ENCODE data around the gene ZFP91. TPM values are rescaled to one million over a fixed set of nuclear protein-coding genes. Genes with fewer than 3 reads are reported as not detected.

Gene ZFP91
- total RNA-seq, 1 experiment from 2014 or later = 58.6 TPM

GRCh38 chr11:58560842-58561241, 18.0 kb upstream of the ZFP91 start:
- Histone ChIP-seq H3K4me1 (ENCODE audit: control insufficient read depth in 1 of 2, insufficient read depth in 2 of 2, low read length in 2 of 2) (no peaks in the 10 kb centered on the region), H3K4me3 (replicated peaks in 1 of 2; ENCODE audit: low read depth in 1 of 2, low read length in 2 of 2) (no peak overlapping the region), H4K20me1 (ENCODE audit: insufficient read depth) (no peaks in the 10 kb centered on the region), H3K27me3 (ENCODE audit: insufficient read depth, low read length) (no peaks in the 10 kb centered on the region), H3K9me2 (ENCODE audit: insufficient read depth) (no peaks in the 10 kb centered on the region), H3K27ac (ENCODE audit: low read depth, low read length) (no peak overlapping the region), H3K9me3 (ENCODE audit: control insufficient read depth in 1 of 2, insufficient read depth in 1 of 2, low read depth in 1 of 2, low read length in 2 of 2) (no peaks in the 10 kb centered on the region), H3K79me2 (ENCODE audit: insufficient read depth, low read length) (no peaks in the 10 kb centered on the region), H3K4me2 (ENCODE audit: low read length) (no peak overlapping the region), H2AFZ (ENCODE audit: low read depth, low read length, poor library complexity, severe bottlenecking) (no peak overlapping the region), H3K9ac (ENCODE audit: low read length) (no peak overlapping the region), H3K36me3 (ENCODE audit: control insufficient read depth in 1 of 2, insufficient read depth in 2 of 2, low read length in 2 of 2) (no peaks in the 10 kb centered on the region)
- BruUV-seq (replicated peaks) = no TSS peak
- RAD21 ChIA-PET (ENCODE audit: low non-redundant PET in 1 of 2, low total read pairs in 2 of 2, uncharacterized antibody in 2 of 2, unreplicated experiment in 2 of 2) = no interaction called here
- ATAC-seq = no peak
- TF ChIP-seq RAD21 (IDR thresholded peaks at IDR 0.05; ENCODE audit: low read depth) = no peak
- no peak for TF ChIP-seq CTCF (IDR thresholded peaks at IDR 0.05 in 2 of 3, conservative IDR thresholded peaks at IDR 0.05 in 1 of 3; ENCODE audit: borderline replicate concordance in 1 of 3, insufficient read depth in 1 of 3, low read depth in 2 of 3, low read length in 2 of 3)
- no peak for TF ChIP-seq SIN3A (IDR thresholded peaks at IDR 0.05; ENCODE audit: low read depth)
- no peak for TF ChIP-seq EZH2phosphoT487 (IDR thresholded peaks at IDR 0.05; ENCODE audit: borderline replicate concordance)
- no peak for TF ChIP-seq CBX3 (IDR thresholded peaks at IDR 0.05; ENCODE audit: low read depth)
- no peak for TF ChIP-seq EZH2 (IDR thresholded peaks at IDR 0.05)
- TF ChIP-seq SP1 (IDR thresholded peaks at IDR 0.05; ENCODE audit: low read depth) = no peak
- no peak for TF ChIP-seq YY1 (IDR thresholded peaks at IDR 0.05; ENCODE audit: extremely low read depth, insufficient replicate concordance, low read depth, low read length)
- no peak for TF ChIP-seq ELF1 (IDR thresholded peaks at IDR 0.05; ENCODE audit: borderline replicate concordance, low read depth)
- no peak for TF ChIP-seq JUND (IDR thresholded peaks at IDR 0.05)
- no peak for TF ChIP-seq TCF7L2 (IDR thresholded peaks at IDR 0.05; ENCODE audit: borderline replicate concordance, extremely low read depth, insufficient read depth, insufficient read length)
- TF ChIP-seq POLR2A (IDR thresholded peaks at IDR 0.05; ENCODE audit: borderline replicate concordance, extremely low read depth, insufficient read depth, insufficient read length) = no peak
- no peak for TF ChIP-seq ZNF274 (IDR thresholded peaks at IDR 0.05; ENCODE audit: low read depth, low read length)
- no peak for TF ChIP-seq REST (IDR thresholded peaks at IDR 0.05; ENCODE audit: low read depth)
- no peak for TF ChIP-seq FOSL1 (IDR thresholded peaks at IDR 0.05; ENCODE audit: low read depth)
- TF ChIP-seq, protein P1, sequence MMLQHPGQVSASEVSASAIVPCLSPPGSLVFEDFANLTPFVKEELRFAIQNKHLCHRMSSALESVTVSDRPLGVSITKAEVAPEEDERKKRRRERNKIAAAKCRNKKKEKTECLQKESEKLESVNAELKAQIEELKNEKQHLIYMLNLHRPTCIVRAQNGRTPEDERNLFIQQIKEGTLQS (IDR thresholded peaks at IDR 0.05) = no peak
- TF ChIP-seq POLR2AphosphoS5 (IDR thresholded peaks at IDR 0.05; ENCODE audit: low read depth, low read length) = no peak
- no peak for TF ChIP-seq EGR1 (IDR thresholded peaks at IDR 0.05; ENCODE audit: low read depth)
- CTCF ChIA-PET = interaction anchor here (1.5 kb wide), 1 partner anchor 37 kb away, joined by 5 read pairs; no protein-coding TSS in a partner anchor
- intact Hi-C loops (cut with micrococcal nuclease) = no loop called here
- no peak for DNase-seq (ENCODE audit: low read depth, low spot score)
- POLR2A ChIA-PET = no interaction called here
